Epithelial cell of proximal tubule (primary cell): ENCODE results near the gene ZNF526. TPM values are rescaled to one million over a fixed set of nuclear protein-coding genes. Genes with fewer than 3 reads are reported as not detected.

Source experiments
- DNase-seq: peaks from one replicate; pipeline ENCODE4 v3.0.0-alpha.2; 2011; ENCODE audit warnings: low read depth
- H3K4me3 ChIP-seq: 2 replicates; pipeline ENCODE4 v1.5.1; 2011; ENCODE audit warnings: low read depth, mild to moderate bottlenecking, low read length
- total RNA-seq: library from RNA; depleted of rRNA; stranded (reverse); fragments of >200 nt; gene quantifications from 2 replicates; pipeline ENCODE4 v1.2.3, GENCODE V29; 2015
- TF ChIP-seq, protein P1 (sequence below): conservative IDR thresholded peaks from 2 replicates; pipeline ENCODE4 v1.5.1; 2012; ENCODE audit warnings: low read depth, mild to moderate bottlenecking, low read length

Gene ZNF526
- total RNA-seq, 1 donor from 2014 or later = 3.9 TPM

DNA sequence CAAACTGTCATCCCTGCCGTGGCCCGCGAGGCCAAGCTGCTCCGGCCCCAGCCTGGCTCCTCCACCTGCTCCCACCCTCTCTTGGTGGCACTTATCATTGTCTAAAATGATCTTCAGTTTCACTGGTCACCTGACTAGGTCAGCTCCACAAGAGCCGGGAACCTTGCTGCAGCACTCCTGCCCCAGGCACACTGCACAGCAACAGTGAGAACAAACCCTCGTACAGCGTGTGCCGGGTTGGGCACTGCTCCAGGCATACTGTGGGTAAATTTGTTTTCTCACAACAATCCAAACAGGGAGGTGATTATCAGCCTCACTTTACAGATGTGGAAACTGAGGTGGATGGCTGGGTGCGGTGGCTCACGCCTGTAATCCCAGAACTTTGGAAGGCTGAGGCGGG, 11.5 kb upstream of the ZNF526 start:
- H3K4me3 ChIP-seq = no peak overlapping the region
- no peak for DNase-seq
- TF ChIP-seq, protein P1, sequence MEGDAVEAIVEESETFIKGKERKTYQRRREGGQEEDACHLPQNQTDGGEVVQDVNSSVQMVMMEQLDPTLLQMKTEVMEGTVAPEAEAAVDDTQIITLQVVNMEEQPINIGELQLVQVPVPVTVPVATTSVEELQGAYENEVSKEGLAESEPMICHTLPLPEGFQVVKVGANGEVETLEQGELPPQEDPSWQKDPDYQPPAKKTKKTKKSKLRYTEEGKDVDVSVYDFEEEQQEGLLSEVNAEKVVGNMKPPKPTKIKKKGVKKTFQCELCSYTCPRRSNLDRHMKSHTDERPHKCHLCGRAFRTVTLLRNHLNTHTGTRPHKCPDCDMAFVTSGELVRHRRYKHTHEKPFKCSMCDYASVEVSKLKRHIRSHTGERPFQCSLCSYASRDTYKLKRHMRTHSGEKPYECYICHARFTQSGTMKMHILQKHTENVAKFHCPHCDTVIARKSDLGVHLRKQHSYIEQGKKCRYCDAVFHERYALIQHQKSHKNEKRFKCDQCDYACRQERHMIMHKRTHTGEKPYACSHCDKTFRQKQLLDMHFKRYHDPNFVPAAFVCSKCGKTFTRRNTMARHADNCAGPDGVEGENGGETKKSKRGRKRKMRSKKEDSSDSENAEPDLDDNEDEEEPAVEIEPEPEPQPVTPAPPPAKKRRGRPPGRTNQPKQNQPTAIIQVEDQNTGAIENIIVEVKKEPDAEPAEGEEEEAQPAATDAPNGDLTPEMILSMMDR = no peak

DNA sequence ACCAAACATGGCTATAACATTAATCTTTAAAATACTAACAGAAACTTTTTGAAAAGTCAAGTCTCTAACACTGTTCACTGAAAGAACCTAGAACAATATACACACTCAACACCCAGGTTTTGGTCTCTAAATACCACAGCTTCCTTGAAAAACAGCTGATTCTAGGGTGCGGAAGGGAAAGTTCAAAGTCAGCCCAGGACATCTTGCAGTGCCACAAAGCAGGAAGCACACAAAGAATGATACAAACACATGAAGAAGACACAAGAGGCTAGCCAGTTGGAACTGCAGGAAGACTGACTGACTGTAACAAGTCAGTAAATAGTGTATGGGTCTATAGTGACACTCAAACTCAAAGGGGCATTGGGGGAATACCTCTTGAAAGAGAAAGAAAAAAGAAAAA, 7.2 kb upstream of the ZNF526 start:
- TF ChIP-seq, protein P1 = no peak
- no peak for DNase-seq
- no peak overlapping the region for H3K4me3 ChIP-seq

DNA sequence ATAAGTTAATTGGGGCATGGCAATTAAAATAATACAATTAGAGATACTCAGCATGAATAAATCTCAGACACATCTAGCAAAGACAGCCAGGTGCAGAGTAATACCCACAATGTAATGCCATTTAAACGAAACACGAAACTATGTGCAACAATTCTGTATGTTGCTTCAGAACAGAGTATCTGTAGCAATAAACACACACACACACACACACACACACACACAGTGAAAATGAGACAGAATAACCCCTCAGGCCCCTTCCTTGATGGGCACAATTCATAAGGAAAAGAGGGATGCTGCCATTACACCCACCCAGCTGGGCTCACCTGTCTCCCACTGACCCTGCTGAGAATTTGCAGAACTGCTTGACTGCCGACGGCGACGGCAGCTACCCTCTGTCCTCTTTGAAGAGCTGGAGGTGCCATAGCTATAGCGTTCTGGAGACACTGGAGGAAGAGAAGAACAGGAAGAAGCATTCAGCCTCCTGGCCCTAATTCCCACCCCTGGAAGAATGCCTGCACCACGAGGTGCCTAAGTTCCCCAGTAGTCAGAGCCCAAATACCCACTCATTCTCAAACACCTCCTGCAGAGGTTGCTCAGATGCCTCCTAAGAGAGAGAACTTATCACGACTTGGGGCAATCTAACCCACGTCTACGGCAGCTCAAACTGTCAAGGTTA, 5.2 kb upstream of the ZNF526 start:
- no peak overlapping the region for H3K4me3 ChIP-seq
- no peak for DNase-seq
- TF ChIP-seq, protein P1 = no peak

DNA sequence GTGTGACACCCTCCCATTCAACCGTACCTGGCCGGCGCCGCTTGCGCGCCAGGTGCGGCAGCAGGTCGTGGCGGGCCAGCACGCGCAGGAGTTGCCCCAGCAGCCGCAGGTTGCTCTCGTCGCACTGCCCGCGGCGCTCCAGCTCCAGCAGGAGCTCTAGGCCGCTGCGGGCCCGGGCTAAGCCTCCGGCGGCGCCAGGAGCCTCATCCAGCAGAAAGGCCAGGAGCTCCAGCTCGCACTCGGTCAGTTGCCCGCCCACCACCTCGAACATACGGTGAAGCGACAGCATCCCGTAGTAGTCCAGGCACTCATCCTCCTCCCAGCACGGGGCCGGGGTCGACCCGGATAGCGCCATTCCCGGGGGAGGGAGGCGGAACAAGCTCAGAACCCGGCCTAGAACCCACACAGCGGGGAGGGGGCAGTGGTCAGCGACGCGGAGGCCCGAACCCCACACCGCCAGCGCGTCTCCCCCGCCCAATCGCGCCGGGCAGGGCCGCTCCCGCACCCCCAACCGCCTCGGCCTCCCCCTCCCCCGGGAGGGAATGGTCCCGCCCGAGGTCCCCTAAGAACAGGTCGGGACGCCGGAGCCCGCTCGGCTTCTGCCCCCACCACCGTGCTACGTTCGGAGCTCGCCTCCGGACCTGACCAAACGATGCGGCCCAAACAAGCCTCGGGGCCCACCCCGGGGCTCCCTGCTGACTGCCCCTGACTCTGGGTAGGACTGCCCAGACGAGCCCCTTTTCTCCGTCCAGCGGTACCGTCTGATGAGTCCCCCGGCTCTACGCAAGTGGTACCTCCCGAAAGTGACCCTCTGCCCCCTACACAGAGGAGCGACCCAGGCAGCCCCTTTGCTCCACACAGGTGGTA, 3.2 kb upstream of the ZNF526 start:
- no peak for DNase-seq
- H3K4me3 ChIP-seq = peak overlapping the region; percentile 77
- TF ChIP-seq, protein P1 = no peak

DNA sequence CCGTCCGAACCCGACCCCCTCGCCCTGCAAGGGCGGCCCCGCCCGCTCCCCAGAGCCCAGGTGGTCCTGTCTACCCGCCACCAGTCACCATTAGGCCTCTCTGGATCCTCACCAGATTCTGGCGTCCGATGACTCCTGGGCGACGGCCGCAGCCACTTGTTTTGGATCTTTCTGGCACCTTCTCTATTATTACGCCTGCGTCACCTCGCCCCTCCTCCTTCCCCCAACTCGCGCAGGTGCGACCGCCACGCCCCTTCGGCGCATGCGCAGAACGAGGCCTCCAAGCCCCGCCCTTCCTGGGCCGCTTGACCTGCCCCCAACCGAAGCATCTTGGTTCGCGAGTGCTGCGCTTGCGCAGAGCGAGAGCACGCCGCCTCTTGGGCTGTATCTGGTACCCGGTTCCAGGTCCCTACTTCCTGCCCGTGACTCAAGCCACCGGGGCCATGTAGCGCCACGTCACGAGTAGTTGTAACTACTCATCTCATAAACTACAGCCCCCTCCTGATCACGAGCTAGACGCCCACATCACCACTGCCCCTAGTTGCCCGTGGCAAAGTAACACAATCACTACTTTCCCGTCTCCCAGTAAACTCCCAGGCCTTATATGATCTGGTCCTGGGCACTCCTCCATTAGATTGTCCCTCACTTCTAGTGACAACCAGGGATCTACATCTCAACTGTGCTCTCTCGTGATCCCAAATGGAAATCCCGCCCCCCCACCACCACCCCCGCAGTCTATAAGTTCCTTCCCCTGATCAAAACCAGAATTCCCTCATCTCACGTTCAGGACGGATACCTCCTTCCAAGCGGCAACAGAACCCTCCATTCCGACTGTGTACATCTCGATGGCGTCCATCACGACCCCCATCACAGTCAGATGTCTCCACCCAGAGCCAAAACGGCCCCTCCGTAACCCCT, 2.3 kb upstream of the ZNF526 start, which contains the start of gene DEDD2:
Gene DEDD2 (minus strand): TSS at position 158 of the 918 bp plus-strand sequence. CDS start 670 bp downstream, outside the sequence.
- H3K4me3 ChIP-seq = peak within 1 kb of the TSS; percentile 77
- TF ChIP-seq, protein P1 = no peak
- peak; percentile 70 for DNase-seq

DNA sequence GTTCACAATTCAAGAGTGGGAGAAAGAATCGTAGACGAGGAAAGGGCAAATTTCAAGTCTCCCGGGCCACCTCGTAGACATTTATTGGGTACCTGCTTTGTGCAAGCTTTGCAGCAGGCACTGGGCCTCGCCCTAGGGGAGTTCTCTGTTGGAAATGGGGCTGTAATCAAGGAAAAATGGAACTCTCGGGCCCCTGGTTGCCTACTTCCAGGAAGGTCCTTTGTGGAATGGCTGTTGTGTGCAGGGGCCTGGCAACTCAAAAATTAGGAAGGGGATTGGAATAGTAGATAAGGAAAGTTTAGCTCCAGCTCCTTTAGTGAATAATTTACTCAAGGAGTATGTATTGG, 612 bp downstream of the ZNF526 start:
- TF ChIP-seq, protein P1 = no peak

More for the DNA sequence above, 612 bp downstream of the ZNF526 start:
- peak overlapping the region; percentile 99 for H3K4me3 ChIP-seq
- DNase-seq = no peak
